22Rv1 (cell line): Measurements from ENCODE around the gene ANKH.

ENCODE experiments used
- CTCF ChIP-seq: fragments of 450-650 bp; IDR thresholded peaks from 2 replicates; pipeline ENCODE4 v1.5.1; 2017; ENCODE audit warnings: mild to moderate bottlenecking
- ZFX ChIP-seq: fragments of 450-650 bp; IDR thresholded peaks from 2 replicates; pipeline ENCODE4 v1.6.1; 2017; ENCODE audit warnings: antibody characterized with exemption, borderline replicate concordance

GRCh38 chr5:14906628-14907027 lies 35.0 kb upstream of the ANKH start:
- TF ChIP-seq CTCF: no peak
- no peak for TF ChIP-seq ZFX
